Activated naive CD8-positive, alpha-beta T cell treated with anti-CD3 and anti-CD28 coated beads, Interleukin-2, amount 50 U/mL, for 16 hours (primary cell): ENCODE results near the gene ISG20.

ENCODE experiments used
- DNase-seq: peaks from one replicate; pipeline ENCODE4 v3.0.0-alpha.2; 2020; ENCODE audit warnings: low read depth, low spot score

Gene ISG20

GRCh38 chr15:88684345-88684744, 45.5 kb downstream of the ISG20 start:
- no peak for DNase-seq

GRCh38 chr15:88686166-88686565, 47.4 kb downstream of the ISG20 start:
- DNase-seq, result no peak

- no peak for DNase-seq
Observed at GRCh38 chr15:88688394-88688933, 49.6 kb downstream of the ISG20 start.

- DNase-seq, result no peak
Observed at GRCh38 chr15:88690331-88690730, 51.5 kb downstream of the ISG20 start.

GRCh38 chr15:88693191-88693590, 54.4 kb downstream of the ISG20 start:
- no peak for DNase-seq

GRCh38 chr15:88695101-88695500, 56.3 kb downstream of the ISG20 start:
- DNase-seq, result no peak

- DNase-seq, result no peak
Observed at GRCh38 chr15:88695691-88696251, 57.0 kb downstream of the ISG20 start.

GRCh38 chr15:88696254-88696653, 57.4 kb downstream of the ISG20 start:
- DNase-seq, result no peak

GRCh38 chr15:88697276-88697675, 58.5 kb downstream of the ISG20 start:
- no peak for DNase-seq

- no peak for DNase-seq
Observed at GRCh38 chr15:88699861-88700260, 61.0 kb downstream of the ISG20 start.

GRCh38 chr15:88700716-88701115, 61.9 kb downstream of the ISG20 start:
- DNase-seq, result no peak

GRCh38 chr15:88701561-88702095, 62.8 kb downstream of the ISG20 start:
- no peak for DNase-seq

GRCh38 chr15:88702983-88703382, 64.2 kb downstream of the ISG20 start:
- DNase-seq, result no peak

GRCh38 chr15:88703533-88703932, 64.7 kb downstream of the ISG20 start:
- no peak for DNase-seq

GRCh38 chr15:88704791-88705768, 66.3 kb downstream of the ISG20 start:
- peak; percentile 1 for DNase-seq

- DNase-seq, result no peak
Observed at GRCh38 chr15:88705769-88706165, 67.0 kb downstream of the ISG20 start.
